ENCODE results near the gene CYYR1. TPM values are rescaled to one million over a fixed set of nuclear protein-coding genes. Genes with fewer than 3 reads are reported as not detected.

CYYR1 gene
- total RNA-seq, 6 donors from 2014 or later: 5.2 to 44.6 (median 11.9) TPM

- WGBS, 2 donors: 71 to 74% methylated on average over 3 of the region's 3 CpGs
- Histone ChIP-seq H3K27me3 (no peaks in the 10 kb centered on the region), H3K4me3 (no peak overlapping the region), H3K36me3 (no peaks in the 10 kb centered on the region), H3K27ac (no peak overlapping the region), H3K9me3 (no peaks in the 10 kb centered on the region), H3K4me1 (peaks cover 0 to 2% (median 0%) of the 10 kb centered on the region in 4 donors)
- TF ChIP-seq POLR2AphosphoS5 (IDR thresholded peaks at IDR 0.05): no peak
- no peak for TF ChIP-seq CTCF (IDR thresholded peaks at IDR 0.05)
- DNase-seq: no peak
- no peak for ATAC-seq (ENCODE audit: low FRiP score in 2 of 2)
Measured at GRCh38 chr21:26515257-26515656, 57.8 kb downstream of the CYYR1 start.

- ATAC-seq (ENCODE audit: low FRiP score in 2 of 2) (no peak), DNase-seq (no peak)
- Histone ChIP-seq H3K27ac (no peak overlapping the region), H3K9me3 (no peaks in the 10 kb centered on the region), H3K36me3 (no peaks in the 10 kb centered on the region), H3K27me3 (no peaks in the 10 kb centered on the region), H3K4me3 (no peak overlapping the region), H3K4me1 (peaks cover 0 to 2% (median 0%) of the 10 kb centered on the region in 4 donors)
- 90% methylated on average over 1 of the region's 1 CpG for WGBS, 2 donors
- TF ChIP-seq POLR2A (IDR thresholded peaks at IDR 0.05) (no peak), CTCF (IDR thresholded peaks at IDR 0.05) (no peak), POLR2AphosphoS5 (IDR thresholded peaks at IDR 0.05) (no peak), EP300 (IDR thresholded peaks at IDR 0.05) (no peak)
Measured at GRCh38 chr21:26513212-26513611, 59.9 kb downstream of the CYYR1 start.

GRCh38 chr21:26512664-26513063 lies 60.4 kb downstream of the CYYR1 start:
- WGBS, 2 donors: 74 to 85% methylated on average over 5 of the region's 5 CpGs
- no peak overlapping the region for H3K4me3 ChIP-seq
- no peaks in the 10 kb centered on the region for H3K27me3 ChIP-seq
- no peak overlapping the region for H3K27ac ChIP-seq
- H3K36me3 ChIP-seq: no peaks in the 10 kb centered on the region
- ATAC-seq (ENCODE audit: low FRiP score in 2 of 2) (no peak), DNase-seq (no peak)
- no peak for TF ChIP-seq CTCF (IDR thresholded peaks at IDR 0.05)
- TF ChIP-seq POLR2A (IDR thresholded peaks at IDR 0.05): no peak
- peaks cover 0 to 2% (median 0%) of the 10 kb centered on the region in 4 donors for H3K4me1 ChIP-seq
- H3K9me3 ChIP-seq: no peaks in the 10 kb centered on the region

- H3K36me3 ChIP-seq: no peaks in the 10 kb centered on the region
- no peak for TF ChIP-seq CTCF (IDR thresholded peaks at IDR 0.05)
- TF ChIP-seq POLR2A (IDR thresholded peaks at IDR 0.05): no peak
- TF ChIP-seq POLR2AphosphoS5 (IDR thresholded peaks at IDR 0.05): no peak
- no peak for TF ChIP-seq EP300 (IDR thresholded peaks at IDR 0.05)
- no peak for ATAC-seq (ENCODE audit: low FRiP score in 2 of 2)
- peaks cover 0 to 2% (median 0%) of the 10 kb centered on the region in 4 donors for H3K4me1 ChIP-seq
- DNase-seq: no peak
- H3K27me3 ChIP-seq: no peaks in the 10 kb centered on the region
- H3K4me3 ChIP-seq: no peak overlapping the region
- peak overlapping the region in 1 of 4 donors; percentile 57 for H3K27ac ChIP-seq
- WGBS, 2 donors: 57 to 68% methylated on average over 2 of the region's 2 CpGs
- H3K9me3 ChIP-seq: no peaks in the 10 kb centered on the region
Measured at GRCh38 chr21:26508903-26509302, 64.2 kb downstream of the CYYR1 start.

- H3K9me3 ChIP-seq: no peaks in the 10 kb centered on the region
- H3K27ac ChIP-seq: no peak overlapping the region
- WGBS, 2 donors: 52 to 61% methylated on average over 1 of the region's 1 CpG
- no peaks in the 10 kb centered on the region for H3K36me3 ChIP-seq
- DNase-seq (no peak), ATAC-seq (ENCODE audit: low FRiP score in 2 of 2) (no peak)
- H3K4me1 ChIP-seq: peaks cover 0 to 2% (median 0%) of the 10 kb centered on the region in 4 donors
- no peak overlapping the region for H3K4me3 ChIP-seq
- H3K27me3 ChIP-seq: no peaks in the 10 kb centered on the region
- TF ChIP-seq POLR2AphosphoS5 (IDR thresholded peaks at IDR 0.05): no peak
- TF ChIP-seq POLR2A (IDR thresholded peaks at IDR 0.05): no peak
- no peak for TF ChIP-seq CTCF (IDR thresholded peaks at IDR 0.05)
- no peak for TF ChIP-seq EP300 (IDR thresholded peaks at IDR 0.05)
Measured at GRCh38 chr21:26506956-26507355, 66.1 kb downstream of the CYYR1 start.

Measured in upper lobe of left lung (tissue), 6 donors.